Lower lobe of right lung (tissue), 2 donors: Measurements from ENCODE around the gene PRKAR1B. TPM values are rescaled to one million over a fixed set of nuclear protein-coding genes. Genes with fewer than 3 reads are reported as not detected.

ENCODE experiments used
- ATAC-seq, 2 donors: fragments of 200-7000 bp; cut with Tn5 transposase; one replicate each; pipeline ENCODE4 v1.9.1; 2020 to 2022; ENCODE audit warnings: mild to moderate bottlenecking in 2 of 2, moderate library complexity in 2 of 2
- DNase-seq: peaks from one replicate; pipeline ENCODE4 v3.0.0-alpha.2; 2020
- H3K27ac ChIP-seq: fragments of 200-600 bp; one replicate; pipeline ENCODE4 v1.8.0; 2022
- H3K27me3 ChIP-seq: fragments of 200-600 bp; one replicate; pipeline ENCODE4 v1.8.0; 2022; ENCODE audit warnings: low read depth
- H3K36me3 ChIP-seq: fragments of 200-600 bp; one replicate; pipeline ENCODE4 v1.8.0; 2022; ENCODE audit warnings: mild to moderate bottlenecking
- H3K4me1 ChIP-seq: fragments of 200-600 bp; one replicate; pipeline ENCODE4 v1.8.0; 2022
- H3K4me3 ChIP-seq: fragments of 200-600 bp; one replicate; pipeline ENCODE4 v1.8.0; 2022; ENCODE audit warnings: mild to moderate bottlenecking
- H3K9me3 ChIP-seq: fragments of 200-600 bp; one replicate; pipeline ENCODE4 v1.8.0; 2022
- intact Hi-C: fragments of 100-400 bp; cut with DNase I; formaldehyde crosslinking; loops from one replicate; pipeline ENCODE4 v1.11.0; 2022
- long read RNA-seq: library from polyadenylated mRNA; unstranded; transcript quantifications from one replicate; pipeline ENCODE4 v2.0.0, GENCODE V29; 2021
- total RNA-seq: library from RNA; stranded (reverse); fragmentation: NEBNext Ultra II Directional; extraction: Animal tissue kit (Norgen Biotek cat#: 25700); gene quantifications from one replicate; pipeline ENCODE4 v1.2.1, GENCODE V29; 2021
- TF ChIP-seq, protein P1 (sequence below): fragments of 200-600 bp; IDR thresholded peaks from one replicate; pipeline ENCODE4 v1.8.0; 2022; ENCODE audit warnings: antibody characterized with exemption, mild to moderate bottlenecking
- donor health status: DM: no; HTN: yes; CAD: no; lungs with severe emphysema.

PRKAR1B gene
- total RNA-seq: 16.8 TPM
- long read RNA-seq, transcript PRKAR1B-201 (11 exons, 2,007 nt): major isoform, 7 of 42 reads
- long read RNA-seq, partial matches to known transcripts: 21 of 42 reads
- long read RNA-seq, other reads (novel, unspliced or antisense): 7 of 42 reads

DNA sequence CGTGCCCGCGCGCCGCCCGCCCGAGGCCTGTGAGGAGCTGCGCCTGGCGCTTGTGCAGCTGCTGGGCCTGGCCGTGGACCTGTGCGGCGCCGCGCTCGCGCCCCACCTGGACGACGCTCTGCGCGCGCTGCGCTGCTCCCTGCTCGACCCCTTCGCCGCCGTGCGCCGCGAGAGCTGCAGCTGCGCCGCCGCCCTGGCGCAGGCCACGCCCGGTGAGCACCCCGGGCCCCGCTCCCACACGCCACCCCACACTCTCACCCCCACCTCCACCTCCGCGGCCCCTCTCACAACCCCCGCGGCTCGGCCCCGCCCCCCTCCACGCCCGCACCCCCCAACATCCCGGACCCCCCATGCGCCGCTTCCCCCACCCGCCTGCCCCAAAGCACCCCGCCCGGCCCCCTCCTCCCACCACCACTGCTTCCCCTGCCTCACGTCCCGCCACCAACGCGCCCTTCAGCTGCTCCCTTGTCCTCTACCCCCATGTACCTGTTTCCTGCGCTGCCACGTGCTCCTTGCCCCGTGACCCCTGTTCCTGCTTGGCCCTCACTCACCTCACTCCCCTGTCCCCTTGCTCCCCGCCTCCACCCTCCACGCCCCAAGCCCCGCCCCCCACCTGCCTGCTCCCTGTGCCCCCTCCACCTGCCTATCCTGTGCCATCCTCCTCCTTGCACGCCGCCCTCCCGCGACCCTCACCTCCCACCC lies at the start of gene PRKAR1B:
Gene PRKAR1B (minus strand): TSS at position 178 of the 702 bp plus-strand sequence. CDS start 15,776 bp downstream, outside the sequence.
- intact Hi-C loops: no loop called here
- peak; percentile 19 to 29 for ATAC-seq
- Histone ChIP-seq H3K4me3 (peak within 1 kb of the TSS; percentile 72), H3K4me1 (peaks cover 21% of the 10 kb centered on the region), H3K27ac (peak within 1 kb of the TSS; percentile 83), H3K36me3 (peaks cover 26% of the 10 kb centered on the region), H3K9me3 (no peaks in the 10 kb centered on the region), H3K27me3 (no peaks in the 10 kb centered on the region)
- TF ChIP-seq, protein P1, sequence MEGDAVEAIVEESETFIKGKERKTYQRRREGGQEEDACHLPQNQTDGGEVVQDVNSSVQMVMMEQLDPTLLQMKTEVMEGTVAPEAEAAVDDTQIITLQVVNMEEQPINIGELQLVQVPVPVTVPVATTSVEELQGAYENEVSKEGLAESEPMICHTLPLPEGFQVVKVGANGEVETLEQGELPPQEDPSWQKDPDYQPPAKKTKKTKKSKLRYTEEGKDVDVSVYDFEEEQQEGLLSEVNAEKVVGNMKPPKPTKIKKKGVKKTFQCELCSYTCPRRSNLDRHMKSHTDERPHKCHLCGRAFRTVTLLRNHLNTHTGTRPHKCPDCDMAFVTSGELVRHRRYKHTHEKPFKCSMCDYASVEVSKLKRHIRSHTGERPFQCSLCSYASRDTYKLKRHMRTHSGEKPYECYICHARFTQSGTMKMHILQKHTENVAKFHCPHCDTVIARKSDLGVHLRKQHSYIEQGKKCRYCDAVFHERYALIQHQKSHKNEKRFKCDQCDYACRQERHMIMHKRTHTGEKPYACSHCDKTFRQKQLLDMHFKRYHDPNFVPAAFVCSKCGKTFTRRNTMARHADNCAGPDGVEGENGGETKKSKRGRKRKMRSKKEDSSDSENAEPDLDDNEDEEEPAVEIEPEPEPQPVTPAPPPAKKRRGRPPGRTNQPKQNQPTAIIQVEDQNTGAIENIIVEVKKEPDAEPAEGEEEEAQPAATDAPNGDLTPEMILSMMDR: no peak
- DNase-seq: peak; percentile 50

DNA sequence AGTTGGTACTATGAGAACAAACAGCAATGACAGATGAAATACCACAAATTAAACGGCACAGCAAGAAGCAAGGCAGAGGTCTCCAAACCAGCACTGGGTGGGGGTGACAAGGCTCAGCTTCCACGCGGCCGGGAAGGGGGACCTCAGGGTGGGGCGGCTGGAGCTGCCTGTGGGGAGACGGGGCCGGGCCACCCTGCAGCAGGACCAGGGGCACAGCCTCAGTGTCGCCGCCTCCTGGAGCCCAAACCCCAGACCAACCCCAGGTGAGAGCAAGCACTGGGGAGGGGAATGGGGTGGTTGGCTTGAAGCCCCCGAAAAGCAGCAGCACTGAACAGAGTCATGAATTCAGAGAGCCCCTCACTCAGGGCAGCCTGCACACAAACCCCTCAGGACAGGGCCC lies 49.3 kb upstream of the PRKAR1B start:
- intact Hi-C loops: no loop called here
- no peak for ATAC-seq
- no peaks in the 10 kb centered on the region for H3K9me3 ChIP-seq
- H3K4me1 ChIP-seq: peaks cover 10% of the 10 kb centered on the region
- H3K36me3 ChIP-seq: peaks cover 65% of the 10 kb centered on the region
- H3K4me3 ChIP-seq: no peak overlapping the region
- TF ChIP-seq, protein P1: no peak
- DNase-seq: no peak
- no peak overlapping the region for H3K27ac ChIP-seq
- no peaks in the 10 kb centered on the region for H3K27me3 ChIP-seq

DNA sequence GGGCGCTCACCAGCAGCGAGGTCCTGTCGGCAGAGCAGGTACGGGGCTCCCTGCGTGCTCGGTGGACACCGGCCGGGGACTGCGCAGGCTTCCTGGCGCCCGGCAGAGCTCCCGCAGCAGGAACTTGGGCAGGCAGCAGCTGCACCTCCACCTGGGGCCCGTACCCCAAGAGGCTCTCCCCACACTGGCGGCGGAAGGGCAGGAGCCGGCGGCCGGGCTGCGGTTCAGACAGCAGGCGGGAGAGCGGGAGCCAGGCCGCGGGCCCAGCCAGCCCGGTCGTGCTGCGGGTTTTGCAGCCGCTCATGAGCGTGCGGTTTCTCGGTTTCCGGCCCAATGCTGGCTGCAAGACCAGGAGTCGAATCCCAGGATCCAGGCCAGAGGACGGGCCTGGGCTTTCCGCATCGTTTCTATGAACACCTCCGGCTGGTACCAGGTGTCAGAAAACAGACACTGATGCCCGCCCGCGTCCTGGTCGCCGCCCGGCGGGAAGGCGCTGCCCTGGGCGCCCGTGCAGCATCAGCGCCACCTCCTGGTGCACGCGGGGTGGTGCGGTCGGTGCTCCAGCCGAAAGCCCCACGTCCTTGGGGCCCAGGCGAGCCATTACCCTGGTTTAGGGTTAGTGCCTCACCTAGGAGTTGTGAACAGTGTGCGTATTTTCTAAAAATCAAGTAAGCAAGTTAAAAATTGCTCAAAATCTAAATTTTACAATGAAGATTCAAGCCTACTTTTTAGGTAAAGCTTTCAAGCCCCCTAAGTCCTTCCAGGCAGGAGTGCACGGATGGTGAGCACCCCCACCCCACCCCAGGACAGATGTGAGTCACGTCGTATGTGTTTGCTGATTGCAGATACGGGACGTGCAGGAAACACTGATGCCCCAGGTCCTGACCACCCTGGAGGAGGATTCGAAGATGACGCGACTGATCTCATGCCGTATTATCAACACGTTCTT lies 47.4 kb upstream of the PRKAR1B start:
- ATAC-seq (peak; percentile 72 to 77), DNase-seq (no peak)
- TF ChIP-seq, protein P1: peak; percentile 92
- H3K9me3 ChIP-seq: no peaks in the 10 kb centered on the region
- peaks cover 25% of the 10 kb centered on the region for H3K4me1 ChIP-seq
- intact Hi-C loops: no loop called here
- peaks cover 59% of the 10 kb centered on the region for H3K36me3 ChIP-seq
- H3K4me3 ChIP-seq: no peak overlapping the region
- H3K27me3 ChIP-seq: no peaks in the 10 kb centered on the region
- H3K27ac ChIP-seq: no peak overlapping the region

DNA sequence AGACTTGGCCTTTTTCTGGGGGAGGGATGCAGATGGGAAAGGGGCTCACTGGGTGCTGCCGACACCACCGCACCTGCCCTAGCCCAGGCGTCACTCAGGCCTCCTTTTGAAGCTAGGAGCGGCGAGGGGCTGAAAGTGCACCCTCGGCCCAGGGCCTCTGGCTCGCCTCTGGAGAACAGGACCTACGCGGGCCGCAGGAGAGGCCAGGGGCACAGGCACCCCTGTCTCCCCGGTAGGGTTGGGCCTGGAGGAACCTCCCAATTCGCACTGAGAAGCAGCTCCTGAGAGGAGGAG lies 46.5 kb upstream of the PRKAR1B start:
- DNase-seq (no peak), ATAC-seq (no peak)
- Histone ChIP-seq H3K9me3 (no peaks in the 10 kb centered on the region), H3K27ac (no peak overlapping the region), H3K36me3 (peaks cover 56% of the 10 kb centered on the region), H3K27me3 (no peaks in the 10 kb centered on the region), H3K4me1 (peaks cover 25% of the 10 kb centered on the region), H3K4me3 (no peak overlapping the region)
- TF ChIP-seq, protein P1: no peak
- intact Hi-C loops: no loop called here

DNA sequence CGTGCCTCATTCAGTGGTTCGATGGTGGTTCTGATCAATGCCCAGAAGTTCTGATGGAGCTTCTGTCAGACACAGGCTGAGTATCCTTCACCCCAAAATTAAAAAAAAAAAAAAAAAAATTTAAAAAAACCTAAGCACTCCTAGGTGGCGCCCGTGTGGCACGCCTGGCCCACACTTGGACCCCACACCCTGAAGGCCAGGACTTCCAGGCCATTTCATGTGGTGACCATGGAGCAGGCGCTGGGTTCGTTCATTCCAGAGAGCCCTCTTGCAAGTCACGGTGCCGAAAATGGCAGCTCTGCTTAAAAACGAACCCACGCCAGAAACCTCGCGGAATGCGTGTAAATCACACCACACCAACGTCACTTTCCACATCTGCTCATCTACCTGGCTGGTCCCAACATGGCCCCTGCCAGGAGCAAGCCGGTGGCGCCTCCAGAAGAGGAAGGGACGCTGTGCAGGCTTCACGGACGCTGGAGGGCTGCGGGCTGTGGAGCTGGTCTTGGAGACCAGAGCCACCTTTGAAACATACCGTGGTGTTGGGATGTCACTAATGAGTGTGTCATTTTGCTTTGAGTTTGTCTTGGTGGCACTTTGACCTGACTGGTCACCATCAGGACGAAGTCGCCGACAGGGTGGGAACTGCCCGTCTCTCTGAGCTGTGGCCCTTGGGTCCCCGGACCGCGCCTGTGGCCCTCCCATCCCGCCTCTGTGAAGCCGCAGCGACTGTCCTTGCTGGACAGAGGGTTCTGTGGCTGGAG lies 46.0 kb upstream of the PRKAR1B start:
- Histone ChIP-seq H3K4me1 (peaks cover 25% of the 10 kb centered on the region), H3K9me3 (no peaks in the 10 kb centered on the region), H3K27me3 (no peaks in the 10 kb centered on the region), H3K27ac (no peak overlapping the region), H3K36me3 (peaks cover 51% of the 10 kb centered on the region), H3K4me3 (no peak overlapping the region)
- no peak for ATAC-seq
- no peak for DNase-seq
- intact Hi-C loops: no loop called here
- TF ChIP-seq, protein P1: no peak
